GM19438 (cell line): ENCODE results near the gene SLC22A23.

Source experiments
- ATAC-seq: cut with Tn5 transposase; IDR thresholded peaks from one replicate; pipeline ENCODE4 v1.9.1; 2021; ENCODE audit warnings: low read depth; ENCODE audit not compliant: unreplicated experiment

SLC22A23 gene

DNA sequence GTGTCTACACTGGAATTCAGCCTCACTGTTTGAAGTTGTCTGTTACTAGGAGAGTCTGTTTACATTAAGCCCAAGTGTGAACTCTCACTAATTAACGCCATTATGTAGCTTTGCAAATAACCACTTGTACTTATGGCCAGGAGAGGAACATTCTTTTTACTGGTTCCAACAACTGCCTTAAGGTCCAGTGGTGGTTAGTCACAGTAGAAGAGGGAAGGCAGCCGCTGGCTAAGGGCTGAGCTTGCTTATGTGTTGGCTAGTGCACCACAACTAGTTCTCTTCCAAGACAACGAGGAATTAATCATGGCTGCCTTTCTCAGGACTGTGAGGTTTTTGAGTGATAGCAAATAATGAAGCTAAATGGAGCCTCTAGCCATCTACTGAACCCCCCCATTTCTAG, 14.9 kb upstream of the SLC22A23 start:
- no peak for ATAC-seq

DNA sequence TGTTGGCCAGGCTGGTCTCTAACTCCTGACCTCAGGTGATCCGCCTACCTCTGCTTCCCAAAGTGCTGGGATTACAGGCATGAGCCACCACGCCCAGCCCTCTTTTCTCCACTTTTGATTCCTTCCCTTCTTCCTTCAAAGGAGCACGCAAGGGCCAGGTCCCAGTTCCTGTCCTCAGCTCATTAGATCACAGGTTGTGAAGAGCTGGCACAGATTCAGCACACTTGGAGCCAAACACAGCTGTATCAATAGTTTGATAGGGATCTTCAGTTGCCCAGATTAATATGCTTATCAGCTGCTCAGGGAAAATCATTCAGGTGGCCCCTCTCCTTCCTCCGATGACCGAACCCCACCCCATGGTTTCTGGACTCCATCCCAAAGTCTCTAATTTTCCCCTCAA, 14.4 kb upstream of the SLC22A23 start:
- no peak for ATAC-seq

DNA sequence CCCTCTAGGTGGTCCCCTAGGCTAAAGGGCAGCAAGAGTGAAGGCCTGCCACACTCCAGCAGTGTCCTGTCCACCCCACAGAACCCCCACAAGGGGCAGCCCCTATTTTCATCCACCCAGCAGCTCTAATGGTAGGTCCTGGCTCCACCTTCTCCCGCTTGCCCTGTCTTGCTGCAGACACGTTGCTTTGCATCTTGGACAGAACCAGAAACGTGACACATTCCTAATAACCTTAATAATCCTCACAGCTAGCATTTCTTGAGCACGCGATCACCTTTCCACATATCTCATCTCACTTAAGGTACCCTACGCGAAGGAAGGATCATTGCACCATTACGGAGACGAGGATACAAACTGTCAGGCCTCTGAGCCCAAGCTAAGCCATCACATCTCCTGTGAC, 11.7 kb upstream of the SLC22A23 start:
- ATAC-seq = no peak

DNA sequence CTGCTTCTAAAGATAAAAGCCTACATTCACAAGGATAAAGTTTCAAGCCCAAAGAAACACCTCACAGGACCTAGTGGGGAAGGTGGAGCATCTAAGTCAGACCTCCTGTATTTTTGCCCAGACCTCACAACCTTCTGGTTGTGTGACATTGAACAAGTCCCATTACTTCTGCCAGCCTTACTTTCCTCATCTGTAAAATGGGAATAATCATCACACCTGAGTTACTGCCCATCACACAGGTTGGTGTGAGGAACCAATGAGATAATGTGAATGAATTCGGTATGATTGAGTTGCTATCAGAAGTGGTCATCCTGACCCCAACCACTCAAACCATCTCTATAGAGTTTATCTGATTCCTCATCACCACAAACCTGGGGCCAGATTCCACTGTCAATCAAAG, 11.1 kb upstream of the SLC22A23 start:
- ATAC-seq = no peak

DNA sequence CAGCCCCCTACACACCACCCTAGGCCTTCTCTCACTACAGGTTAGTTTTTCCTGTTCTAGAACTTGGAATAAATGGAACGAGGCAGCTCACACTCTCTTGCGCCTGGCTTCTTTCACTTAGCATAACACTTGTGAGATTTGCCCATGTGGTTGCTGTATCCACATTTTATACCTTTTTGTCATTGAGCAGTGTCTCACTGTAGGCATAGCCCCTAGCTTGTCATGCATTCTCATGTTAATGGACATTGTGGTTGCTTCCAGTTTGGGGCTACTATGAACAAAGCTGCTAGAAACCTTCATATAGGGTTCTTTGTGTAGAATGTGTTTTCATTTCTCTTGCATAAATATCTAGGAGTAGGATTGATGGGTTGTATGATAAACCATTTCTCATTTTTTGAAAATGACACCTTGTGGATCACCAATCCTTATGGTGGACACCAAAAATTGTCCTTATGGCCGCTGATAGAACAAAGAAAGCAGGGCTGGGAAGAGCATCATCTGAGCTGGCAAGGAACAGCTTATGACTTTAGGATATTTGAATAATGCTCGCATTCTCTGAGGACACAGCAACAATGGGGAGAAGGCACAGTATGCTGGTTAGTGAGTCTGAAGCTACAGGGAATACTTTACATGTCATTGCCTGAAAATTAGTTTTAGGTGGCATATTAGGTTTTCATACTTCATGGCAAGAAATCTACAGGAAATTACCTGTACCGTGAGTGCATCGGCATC, 9.8 kb upstream of the SLC22A23 start:
- no peak for ATAC-seq

DNA sequence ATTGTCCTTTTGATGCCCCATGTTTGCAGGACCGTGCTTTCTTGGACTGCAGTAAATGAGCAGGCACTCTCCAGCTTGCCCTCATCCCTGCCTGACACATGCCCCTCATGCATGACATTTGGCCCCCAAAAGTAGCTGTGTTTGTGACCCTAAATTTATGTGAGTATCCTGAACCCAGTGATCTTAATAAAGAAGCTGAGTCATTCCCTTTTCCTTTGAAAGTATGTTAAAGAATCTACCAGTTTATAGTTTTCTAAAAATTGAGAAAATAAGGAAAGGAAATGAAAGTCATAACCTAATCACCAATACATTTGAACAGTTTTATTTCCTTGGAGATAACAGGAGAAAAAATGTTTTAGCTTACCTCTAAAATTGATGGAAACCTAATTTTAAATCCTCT, 3.4 kb upstream of the SLC22A23 start:
- ATAC-seq = no peak

DNA sequence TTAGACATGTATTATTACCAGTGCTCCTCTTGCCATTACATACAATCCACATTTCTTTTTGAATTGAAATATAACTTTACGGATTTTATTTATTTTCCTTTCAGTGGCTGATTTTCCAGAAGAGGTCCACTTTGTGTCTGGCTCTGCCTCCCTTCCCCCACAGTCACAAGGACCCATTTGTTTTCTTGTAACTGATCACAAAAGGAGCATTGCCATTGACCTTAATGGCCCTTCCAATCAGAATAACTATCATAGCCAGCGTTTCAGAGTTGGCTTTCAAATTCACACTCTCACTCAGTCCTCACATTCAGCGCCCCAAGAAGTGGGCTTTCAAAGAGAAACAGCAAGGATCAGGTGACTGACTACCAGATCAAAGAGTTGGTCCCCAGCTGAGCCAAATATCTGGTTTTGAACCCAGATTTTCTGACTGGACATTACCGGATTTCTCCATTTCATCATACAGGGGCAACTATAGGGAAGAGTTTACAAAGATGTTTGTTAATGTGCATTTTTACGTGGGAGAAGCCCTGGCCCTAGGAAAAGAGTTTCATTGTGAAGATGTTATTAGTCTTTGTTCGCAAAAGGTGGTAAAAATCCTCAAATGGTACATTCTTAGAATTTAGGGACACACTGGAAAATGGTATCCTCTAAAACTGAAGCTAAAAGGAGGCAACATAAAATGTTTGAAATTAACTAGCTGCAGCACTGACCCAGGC, 2.0 kb upstream of the SLC22A23 start:
- ATAC-seq = no peak

DNA sequence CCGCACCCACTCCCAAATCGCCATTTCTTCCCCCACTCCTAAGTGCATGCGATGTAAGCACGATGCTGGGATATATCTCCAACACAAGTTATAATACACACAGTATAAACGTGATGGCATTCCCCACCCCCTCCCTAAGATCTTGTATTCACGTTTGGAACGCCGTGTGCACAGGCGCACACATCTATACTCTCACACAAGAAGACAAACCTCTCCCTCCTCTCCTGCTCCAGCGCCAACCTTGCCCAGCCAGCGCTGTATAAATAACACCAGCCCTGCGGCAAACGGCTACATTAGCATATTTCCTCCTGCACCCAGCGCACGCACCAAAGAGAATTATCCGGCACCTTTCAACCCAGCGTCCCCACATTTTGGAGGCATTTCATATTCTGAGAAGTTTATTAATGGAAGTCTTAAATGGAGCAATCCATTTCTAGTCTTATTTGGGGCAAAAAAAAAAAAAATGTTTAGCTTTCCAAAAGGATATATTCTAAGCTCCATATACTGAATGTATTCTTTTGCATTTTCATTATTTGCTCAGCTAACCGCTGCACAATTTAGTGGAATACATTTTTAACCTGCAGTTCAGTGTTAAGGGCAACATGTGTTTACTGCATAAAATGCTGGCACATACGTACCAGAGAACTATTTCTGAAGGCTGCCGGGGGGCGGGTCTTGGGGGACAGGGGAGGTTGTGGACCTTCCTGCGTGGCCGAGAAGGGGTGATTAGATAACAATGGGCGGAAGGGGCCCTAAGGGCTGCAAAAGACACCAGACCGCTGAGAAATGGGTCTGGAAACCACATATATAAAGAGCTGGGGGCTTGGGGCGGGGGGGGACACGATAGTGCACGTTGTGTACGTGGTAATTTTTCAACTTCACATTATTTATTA, 1.1 kb upstream of the SLC22A23 start:
- no peak for ATAC-seq

DNA sequence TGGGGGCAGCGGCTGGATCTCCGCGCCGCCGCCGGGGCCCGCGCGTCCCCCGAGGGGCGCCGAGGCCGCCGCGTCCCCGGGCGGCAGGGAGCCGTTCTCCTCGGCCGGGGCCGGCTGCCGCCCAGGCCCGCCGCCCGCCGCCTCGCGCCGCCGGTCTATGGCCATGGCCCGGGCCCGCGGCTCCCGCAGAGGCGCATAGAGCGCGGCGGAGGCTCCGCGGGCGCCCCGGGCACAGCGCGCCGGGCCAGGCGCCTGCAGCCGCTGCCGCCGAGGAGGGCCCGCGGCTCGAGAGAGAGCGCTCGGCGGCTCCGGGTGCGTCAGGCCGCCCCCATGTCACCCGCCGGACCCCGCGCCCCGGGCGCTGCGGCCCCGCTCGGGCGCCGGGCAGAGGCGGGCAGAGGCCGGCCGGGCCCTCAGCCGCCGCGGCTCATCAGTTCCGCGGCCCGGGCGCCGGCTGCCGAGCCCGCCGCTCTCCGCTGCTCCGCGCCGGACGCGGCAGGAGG, 404 bp downstream of the SLC22A23 start:
- ATAC-seq = peak; percentile 38

DNA sequence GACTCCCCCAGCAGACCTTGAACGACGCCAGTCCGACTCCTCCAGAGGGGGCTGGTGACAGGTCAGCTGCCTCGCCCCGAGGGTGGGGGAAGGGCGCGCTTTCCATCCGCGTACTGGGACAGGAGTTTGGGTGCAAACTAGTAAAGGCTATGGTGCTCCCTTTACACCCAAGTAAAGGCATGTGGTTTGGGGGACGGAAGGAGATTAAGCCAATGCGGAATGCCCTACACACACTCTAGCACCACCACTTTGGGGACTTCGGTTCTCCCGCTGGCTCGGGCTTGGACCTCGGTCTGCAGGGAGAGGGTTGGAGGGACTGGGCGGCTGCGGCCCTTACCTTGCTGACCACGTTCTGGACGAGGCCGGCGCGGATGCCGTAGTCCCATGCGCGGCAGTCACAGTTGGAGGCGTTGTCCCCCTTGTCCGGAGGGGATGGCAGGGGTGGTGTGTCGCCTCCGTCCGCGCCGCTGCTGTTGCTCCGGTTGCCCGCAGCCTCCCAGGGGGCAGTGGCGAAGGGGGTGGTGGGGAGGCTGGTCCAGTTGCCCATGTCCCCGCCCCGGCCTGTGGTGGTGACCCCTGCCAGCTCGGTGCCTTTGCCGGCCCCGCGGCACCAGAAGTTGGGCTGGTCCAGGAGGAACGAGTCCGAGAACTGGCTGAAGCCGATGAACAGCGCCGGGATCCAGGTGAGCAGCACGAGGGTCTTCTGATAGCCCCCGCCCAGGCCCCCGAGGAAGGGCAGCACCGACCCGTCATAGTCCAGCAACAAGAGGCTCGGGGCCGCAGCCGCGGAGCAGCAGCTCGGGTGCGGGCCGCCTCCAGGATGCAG, 1.1 kb downstream of the SLC22A23 start:
- ATAC-seq = no peak

DNA sequence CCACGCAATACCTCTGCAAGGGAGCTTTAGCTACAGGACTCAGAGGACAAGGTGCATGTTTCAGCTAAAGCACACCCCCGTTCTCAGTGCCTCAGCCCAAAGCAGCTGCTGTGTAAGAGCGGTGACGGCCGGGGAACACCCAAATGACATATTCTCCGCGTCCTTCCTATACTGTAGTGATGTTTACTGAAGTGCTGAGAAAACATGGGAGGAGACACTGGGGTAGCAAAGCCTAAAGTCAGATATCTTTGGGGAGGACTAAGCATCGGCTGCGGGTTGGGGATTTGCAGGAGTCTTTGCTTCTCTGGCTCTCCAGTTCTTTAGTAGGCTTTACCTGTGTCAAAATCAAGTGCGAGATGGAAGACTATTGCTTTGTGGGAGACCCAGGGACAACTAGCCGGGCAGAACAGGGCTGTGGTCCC, 1.7 kb downstream of the SLC22A23 start:
- ATAC-seq = no peak

DNA sequence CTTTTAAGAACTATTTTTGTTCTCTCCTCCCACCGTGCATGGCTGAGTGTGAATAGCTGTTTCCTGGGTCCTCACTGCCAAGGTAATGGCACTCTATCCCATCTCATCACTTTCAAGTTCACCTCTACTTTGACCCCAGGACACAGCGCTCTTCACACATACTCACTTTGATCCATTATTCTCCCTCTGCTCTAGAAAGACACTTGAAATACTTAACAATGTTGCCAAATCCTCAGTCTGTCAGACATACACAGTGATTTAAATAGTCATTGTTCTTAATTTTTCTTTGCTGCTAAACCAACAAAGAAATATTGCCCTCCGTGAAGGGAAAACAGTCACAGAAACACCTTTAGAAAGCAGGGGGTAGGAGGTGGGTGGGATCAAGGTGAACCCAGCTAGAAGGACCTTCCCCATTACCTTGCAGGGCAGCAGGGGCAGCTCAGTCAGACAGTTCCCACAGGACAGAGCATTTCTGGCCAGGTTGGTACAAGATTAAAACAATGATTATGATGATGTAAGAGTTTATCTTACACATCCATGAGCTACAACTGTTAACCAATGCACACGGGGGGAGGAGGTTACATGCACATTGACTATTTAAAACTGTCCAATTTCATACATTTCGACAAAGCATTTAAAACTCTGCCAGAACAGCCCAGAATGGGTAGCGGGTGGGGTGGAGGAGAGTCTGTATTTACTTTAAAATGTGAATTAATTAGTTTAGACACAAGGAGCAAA, 2.4 kb downstream of the SLC22A23 start:
- no peak for ATAC-seq

DNA sequence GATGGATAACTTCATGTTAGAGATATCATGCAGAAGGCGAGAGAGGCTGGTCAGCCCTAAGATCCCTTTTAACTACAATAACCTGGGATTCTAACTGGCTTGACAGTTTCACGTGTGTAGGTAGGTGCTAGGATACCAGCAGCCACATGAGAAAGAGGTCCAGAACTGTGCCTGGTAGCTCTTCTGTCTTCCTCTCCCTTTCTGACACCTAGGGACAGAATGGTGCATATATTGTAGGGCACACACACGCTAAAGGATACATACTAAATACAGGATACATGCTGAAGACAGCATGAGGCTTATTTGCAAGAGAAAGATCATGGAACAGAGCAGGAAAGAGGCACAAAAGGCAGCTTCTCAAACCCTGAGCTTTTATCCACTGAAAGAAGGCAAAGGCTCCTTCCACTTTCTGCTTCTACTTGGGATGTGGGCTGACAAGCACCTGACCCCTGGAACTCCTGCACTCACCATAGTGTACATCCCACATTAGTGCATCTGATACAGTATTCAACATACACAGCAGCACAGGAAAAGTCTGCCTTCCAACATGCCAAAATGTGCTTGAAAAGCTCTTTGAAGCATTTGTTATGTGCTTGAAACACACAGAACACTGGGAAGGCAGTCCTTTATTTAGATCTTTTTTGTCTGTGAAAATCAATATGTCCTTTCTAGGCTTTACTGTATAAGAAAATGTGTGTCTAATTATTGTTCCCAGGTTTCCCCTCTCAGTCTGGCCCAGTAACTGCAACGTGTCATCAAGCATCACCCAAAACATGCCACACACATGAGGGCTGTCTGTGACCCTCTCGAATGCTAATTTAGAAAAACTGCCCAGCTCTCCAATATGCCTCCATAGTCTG, 3.2 kb downstream of the SLC22A23 start:
- no peak for ATAC-seq

DNA sequence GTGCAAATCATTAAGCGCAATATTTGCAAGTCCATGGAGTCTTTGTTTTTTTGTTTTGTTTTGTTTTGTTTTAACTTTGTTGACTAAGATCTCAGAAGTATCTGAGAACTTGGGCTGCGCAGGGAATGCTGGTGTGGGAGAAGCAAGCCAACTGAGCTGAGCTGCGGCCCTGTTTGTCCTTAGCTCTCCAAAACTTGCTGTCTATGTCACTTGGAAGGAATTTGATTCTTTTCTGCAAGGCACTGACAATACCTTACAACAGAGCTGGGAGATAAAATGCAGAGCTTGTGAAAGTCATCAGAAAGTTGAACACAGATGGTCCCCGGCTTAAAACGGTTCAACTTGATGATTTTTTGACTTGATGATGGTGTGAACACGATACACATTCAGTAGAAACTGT, 5.4 kb downstream of the SLC22A23 start:
- ATAC-seq = no peak

DNA sequence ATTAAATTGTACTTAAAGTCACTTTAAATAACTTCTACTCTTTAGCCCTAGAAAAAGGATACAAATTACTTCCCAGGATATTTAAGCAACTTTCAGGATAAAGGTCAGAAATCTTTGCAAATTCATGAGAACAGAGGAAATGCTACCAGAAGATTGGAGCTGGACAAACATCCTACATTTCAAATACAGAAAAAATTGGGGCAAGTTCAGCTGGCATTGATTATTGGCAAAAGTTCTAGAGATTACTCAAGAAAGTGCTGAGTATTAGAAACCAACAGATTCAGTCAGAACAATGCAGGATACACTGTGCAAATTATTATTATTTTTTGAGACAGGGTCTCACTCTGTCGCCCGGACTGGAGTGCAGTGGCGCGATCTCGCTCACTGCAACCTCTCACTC, 6.0 kb downstream of the SLC22A23 start:
- no peak for ATAC-seq

DNA sequence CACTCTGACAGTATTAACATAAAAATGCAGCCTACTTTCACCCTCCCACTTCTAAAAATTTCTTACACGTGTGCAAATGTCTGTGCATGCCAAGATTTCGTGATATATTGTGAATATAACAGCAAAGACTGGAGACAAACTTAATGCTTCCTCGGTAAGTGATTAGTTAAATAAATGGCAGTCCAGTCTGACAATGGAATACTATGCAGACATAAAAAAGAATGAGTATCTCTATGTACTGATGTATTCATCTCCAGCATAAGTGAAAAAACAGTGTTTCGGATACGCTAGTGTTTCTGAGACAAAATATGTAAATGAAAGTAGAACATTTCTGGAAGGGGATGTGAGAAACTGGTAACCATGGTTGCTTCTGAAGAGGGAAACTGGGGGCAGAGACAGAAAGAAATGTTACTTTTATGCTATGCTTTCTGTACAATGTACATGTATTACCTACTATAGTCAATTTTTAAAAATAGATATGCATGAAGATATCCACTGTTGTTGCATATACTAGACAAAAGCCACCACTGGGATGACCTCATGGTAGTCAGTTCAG, 7.0 kb downstream of the SLC22A23 start:
- ATAC-seq = no peak

DNA sequence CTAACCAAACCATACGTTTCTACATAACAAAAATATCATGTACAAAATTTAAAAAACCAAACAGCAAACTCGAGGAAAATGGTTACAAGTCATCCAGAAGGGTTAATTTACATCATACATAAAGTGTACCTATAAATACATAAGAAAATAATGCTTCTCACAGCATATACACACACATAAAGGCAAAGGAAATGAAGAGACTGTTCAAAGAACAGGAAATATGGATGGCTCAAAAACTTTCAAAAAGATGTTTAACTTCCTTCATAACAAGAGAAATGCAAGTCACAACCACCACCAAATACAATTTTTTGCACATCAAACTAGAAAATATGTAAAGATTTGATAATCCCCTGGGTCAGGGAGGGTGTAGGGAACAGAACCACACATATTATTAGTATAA, 7.5 kb downstream of the SLC22A23 start:
- ATAC-seq = no peak

DNA sequence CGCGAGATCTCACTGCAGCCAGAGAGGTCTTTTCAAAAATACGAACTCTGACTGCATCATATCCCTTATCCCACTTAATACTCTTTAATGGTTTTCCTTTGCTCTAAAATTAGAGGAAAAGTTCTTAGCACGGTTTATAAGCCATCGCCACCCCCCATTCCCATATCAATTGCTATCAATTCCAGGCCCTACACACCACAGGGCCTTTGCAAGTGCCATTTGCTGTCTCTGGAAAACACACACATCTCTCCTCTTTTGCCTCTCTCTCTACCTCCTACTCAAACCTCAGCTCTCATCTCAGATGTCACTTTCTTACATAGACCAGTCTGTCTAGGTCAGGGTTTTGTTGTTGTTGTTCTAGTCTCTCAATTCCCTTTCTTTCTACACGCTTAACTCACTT, 9.8 kb downstream of the SLC22A23 start:
- no peak for ATAC-seq
